ENCODE data around the gene SLC15A3. TPM values are rescaled to one million over a fixed set of nuclear protein-coding genes. Genes with fewer than 3 reads are reported as not detected.
A peak's percentile ranks its signal among the peaks of the same experiment; 100 is the strongest.

SLC15A3 gene
- total RNA-seq, 1 donor from 2014 or later: 20.8 TPM

DNA sequence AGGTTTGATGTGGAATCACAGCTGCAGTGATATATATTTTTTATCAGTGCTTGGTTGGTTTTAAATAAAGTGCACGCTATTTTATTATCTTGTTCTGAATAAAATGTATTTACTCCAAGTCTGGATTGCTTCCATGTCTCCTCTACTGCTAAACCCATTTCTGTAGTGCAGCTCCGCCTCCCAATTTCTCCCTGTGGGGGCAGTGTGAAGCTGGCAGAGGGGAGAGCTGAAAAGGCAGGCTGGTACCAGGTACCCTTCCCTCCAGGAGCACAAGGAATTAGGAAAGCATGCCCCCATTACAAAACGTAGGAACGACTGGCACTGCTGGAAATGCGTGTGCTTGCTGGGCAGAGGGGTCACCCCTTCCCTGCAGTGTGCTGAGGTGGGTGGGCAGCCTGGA is 28.6 kb downstream of the SLC15A3 start:
- intact Hi-C loops (cut with DNase I): loop anchor here (5.0 kb wide), 1 partner anchor 204 kb away; no protein-coding TSS in a partner anchor

DNA sequence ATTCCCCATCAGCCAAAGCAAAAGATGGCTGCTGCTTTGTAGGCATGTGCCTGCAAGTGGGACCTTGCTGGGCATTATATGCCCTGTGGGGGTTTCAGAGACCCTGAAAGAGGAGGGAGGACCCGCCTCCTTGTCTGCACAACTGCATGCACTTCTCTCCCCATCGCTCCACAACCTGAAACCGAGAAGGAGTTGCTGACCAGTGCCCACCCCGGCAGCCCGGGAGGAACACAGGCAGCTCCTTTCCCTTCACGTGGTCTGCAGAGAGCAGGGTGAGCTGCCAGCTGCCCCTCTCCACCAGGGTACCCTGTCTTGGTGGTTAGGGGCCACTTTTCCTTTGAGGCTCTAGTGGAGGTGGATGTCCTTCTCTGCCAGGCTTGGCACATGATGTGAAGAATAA is 29.1 kb downstream of the SLC15A3 start:
- ATAC-seq: no peak
- intact Hi-C loops (cut with DNase I): loop anchor here (5.0 kb wide), 1 partner anchor 204 kb away; no protein-coding TSS in a partner anchor
- DNase-seq (ENCODE audit: missing footprints): no peak

More for the DNA sequence above, 28.6 kb downstream of the SLC15A3 start:
- DNase-seq (ENCODE audit: missing footprints) (peak; percentile 13), ATAC-seq (no peak)

DNA sequence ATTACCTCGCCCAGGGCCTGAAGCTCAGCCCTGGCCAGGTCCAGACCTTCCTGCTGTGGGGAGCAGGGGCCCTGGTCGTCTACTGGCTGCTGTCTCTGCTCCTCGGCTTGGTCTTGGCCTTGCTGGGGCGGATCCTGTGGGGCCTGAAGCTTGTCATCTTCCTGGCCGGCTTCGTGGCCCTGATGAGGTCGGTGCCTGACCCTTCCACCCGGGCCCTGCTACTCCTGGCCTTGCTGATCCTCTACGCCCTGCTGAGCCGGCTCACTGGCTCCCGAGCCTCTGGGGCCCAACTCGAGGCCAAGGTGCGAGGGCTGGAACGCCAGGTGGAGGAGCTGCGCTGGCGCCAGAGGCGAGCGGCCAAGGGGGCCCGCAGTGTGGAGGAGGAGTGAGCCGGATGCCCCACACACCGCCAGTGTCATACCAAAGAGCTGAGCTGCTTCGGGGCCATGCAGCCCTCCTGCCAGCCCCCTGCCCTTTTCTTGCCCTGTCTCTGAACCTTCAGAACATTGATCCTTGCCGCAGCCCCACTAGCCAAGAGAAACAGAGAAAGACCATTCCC is 30.1 kb downstream of the SLC15A3 start:
- intact Hi-C loops (cut with DNase I): loop anchor here (5.0 kb wide), 1 partner anchor 205 kb away; no protein-coding TSS in a partner anchor
- ATAC-seq: no peak
- DNase-seq (ENCODE audit: missing footprints): peak; percentile 63

DNA sequence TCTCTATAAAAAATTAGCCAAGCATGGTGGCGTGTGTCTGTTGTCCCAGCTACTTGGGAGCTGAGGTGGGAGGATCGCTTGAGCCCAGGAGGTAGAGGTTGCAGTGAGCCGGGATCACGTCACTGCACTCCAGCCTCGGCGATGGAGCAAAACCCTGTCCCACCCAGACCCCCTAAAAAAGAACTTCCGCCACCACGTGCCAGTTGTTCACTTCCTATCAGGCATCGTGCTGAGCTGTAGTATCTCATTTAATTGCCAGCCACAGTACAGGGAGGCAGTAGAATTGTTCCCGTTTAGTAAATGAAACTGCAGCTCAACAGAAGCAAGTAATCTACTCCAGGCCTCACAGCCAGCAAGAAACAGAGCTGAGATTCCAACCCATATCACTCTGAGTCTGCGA is 30.7 kb downstream of the SLC15A3 start:
- no peak for DNase-seq (ENCODE audit: missing footprints)
- ATAC-seq: no peak
- intact Hi-C loops (cut with DNase I): loop anchor here (5.0 kb wide), 1 partner anchor 206 kb away; no protein-coding TSS in a partner anchor

DNA sequence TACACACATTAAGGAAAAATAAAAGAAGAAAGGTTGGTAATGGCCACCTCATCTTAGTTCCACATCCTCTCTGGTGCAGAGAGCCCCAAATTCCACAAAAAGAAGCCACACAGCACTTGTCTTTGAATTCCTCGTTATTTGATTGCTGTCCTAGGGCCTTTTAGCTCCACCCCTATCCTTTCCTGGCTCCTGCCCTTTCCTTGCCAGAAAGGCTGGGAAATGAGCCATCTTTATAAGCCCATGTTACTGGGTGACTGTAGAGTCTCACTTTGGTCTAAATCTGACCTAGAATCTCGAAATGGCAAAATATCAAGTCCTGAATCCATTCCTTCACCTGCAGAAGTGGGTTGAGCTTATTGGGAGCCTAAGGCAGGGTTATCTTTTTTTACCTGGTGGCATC is 32.0 kb downstream of the SLC15A3 start:
- no peak for ATAC-seq
- intact Hi-C loops (cut with DNase I): loop anchor here (5.0 kb wide), 2 partner anchors 32 to 207 kb away; partner anchors contain the start of gene SLC15A3

DNA sequence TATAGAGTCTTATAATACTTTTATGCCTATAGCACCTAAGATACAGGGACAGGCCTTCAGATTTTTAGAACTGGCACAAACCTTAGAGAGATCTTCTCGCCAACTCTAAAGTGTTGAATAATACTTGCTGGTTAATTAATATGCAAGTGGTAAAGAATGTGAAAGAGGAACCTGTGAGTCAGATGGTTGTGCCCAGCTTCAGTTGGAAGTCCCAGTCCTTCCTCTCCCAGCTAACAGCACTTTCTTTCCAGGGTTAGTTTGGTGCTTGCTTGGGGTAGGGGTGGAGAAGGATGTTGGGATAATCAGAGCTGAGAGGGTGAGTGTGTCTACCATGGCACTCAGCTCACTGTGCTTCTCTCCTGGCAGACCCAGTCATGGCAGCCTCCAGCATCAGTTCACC is 32.7 kb downstream of the SLC15A3 start:
- intact Hi-C loops (cut with DNase I): loop anchor here (5.0 kb wide), 1 partner anchor 33 kb away; the partner anchor contains the start of gene SLC15A3
- no peak for ATAC-seq
- no peak for DNase-seq (ENCODE audit: missing footprints)

More for the DNA sequence above, 32.0 kb downstream of the SLC15A3 start:
- no peak for DNase-seq (ENCODE audit: missing footprints)

DNA sequence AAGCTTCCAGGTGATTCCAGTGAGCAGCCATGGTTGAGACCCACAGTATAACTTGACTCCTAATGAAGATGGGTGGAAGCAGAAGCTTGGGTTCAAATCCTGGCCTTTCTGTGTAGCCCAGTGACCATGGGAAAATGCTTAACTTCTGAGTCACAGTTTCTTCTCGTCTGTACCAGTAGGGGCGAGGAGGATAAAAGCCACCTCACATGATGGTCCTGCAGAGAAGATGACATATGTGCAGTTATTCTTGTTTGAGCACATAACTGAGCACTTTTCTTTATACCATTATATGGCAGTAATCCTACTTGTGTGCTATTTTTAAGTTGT is 33.1 kb downstream of the SLC15A3 start:
- DNase-seq (ENCODE audit: missing footprints) (no peak), ATAC-seq (no peak)
- intact Hi-C loops (cut with DNase I): loop anchor here (5.0 kb wide), 1 partner anchor 33 kb away; the partner anchor contains the start of gene SLC15A3

DNA sequence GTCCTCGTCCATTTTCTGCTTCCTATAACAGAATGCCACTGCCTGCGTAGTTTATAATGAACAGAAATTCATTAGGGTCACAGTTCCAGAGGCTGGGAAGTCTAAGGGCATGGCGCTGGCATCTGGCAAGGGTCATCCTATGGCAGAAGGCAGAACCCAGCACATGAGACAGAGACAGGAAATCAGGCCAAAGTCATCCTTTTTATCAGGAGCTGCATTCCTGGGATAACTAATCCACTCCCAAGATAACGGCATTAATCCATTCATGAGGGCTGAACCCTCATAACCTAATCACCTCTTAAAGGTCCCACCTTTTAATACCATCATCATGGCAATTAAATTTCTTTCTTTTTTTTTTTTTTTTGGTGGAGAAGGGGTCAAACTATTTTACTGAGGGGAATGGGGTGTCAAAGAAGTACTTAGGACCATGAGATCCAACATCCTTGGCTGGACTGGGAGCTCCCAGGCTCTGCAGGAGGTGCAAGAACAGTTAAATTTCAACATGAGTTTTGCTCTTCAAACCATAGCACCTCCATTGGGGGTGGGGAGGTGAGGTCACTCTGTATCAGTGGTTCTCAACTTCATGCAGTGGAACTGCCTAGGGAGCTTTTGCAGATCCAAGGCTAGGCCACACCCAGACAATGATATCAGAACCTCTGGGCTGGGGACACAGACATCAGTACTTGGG is 33.6 kb downstream of the SLC15A3 start:
- intact Hi-C loops (cut with DNase I): loop anchor here (5.0 kb wide), 1 partner anchor 34 kb away; the partner anchor contains the start of gene SLC15A3
- ATAC-seq (no peak), DNase-seq (ENCODE audit: missing footprints) (peak; percentile 5)

DNA sequence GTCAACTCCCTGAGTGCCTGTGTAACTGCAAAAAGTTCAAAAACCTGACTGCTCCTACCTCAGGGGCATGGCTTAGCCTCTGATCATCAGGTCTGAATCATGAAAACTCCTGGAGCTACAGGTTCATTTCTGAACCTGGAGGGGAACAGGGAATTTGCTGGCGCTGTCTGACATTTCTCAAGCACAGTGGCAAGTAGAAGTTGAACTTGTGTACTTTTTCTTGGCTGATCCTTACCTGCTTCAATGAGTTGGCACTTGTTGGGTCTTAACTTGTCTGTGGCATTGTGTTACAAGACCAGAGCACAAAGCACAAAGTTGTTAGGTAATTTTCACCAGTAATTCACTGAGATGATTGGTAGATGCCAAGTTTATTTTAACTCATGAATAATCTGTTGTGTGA is 34.7 kb downstream of the SLC15A3 start:
- intact Hi-C loops (cut with DNase I): loop anchor here (5.0 kb wide), 1 partner anchor 35 kb away; the partner anchor contains the start of gene SLC15A3
- DNase-seq (ENCODE audit: missing footprints): no peak
- no peak for ATAC-seq

DNA sequence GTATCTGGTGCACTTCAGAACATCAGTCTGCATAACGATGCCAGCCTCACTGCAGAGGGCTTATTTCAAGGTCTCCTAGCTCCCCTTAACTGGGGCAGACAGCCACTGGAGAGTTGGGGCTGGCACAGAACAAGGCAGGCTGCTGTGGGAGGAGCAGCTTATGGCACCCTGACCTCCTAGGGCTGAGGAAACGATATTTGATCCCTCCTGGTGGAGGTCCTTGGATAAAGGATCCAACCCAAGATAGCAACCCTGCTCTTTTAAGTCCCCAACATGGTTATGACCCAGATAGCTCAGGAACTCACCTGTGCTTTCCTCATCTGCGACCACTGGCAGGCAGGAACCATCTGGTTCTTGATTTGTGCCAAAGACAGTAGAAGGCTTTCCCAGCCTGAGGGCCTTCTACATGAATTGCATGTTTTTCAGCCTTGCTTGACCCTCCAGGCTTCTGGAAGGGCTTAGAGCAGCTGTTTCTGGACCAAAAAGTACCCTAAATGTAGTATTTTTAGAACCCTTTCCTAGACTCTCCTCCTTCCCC is 35.2 kb downstream of the SLC15A3 start:
- intact Hi-C loops (cut with DNase I): loop anchor here (5.0 kb wide), 1 partner anchor 36 kb away; the partner anchor contains the start of gene SLC15A3
- DNase-seq (ENCODE audit: missing footprints) (no peak), ATAC-seq (no peak)

DNA sequence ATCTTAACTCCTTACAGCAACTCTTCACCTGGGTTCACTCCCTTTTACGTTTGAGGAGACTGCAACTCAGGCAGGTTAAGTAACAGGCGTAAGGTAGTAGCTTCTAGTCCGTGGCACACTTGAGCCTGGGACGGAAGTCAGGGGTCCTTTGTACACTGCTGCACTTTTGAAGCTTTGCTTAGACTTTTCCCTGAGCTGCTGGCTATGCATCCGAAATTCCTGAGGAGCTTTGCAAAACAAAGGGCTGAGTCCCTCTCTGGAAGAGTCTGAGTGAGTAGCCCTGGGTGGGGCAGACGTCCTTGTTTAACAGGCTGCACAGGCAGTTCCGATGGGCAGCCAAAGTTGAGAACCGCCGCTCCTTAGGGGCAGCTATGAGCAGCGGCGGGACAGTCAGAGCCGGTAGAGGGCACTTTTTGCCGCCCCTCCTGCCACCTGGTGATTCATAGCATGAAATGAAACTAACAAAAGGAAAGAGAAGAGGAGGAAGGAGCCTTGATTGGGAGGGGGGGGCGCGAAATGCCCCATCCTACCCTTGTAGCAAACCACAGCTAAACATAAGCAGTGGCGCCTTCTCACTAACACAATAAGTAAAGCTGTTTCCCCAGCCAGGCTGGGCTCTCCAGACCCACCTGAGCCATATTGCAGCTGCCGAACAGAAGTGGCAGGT is 36.6 kb downstream of the SLC15A3 start:
- intact Hi-C loops (cut with DNase I): loop anchor here (5.0 kb wide), 1 partner anchor 37 kb away; the partner anchor contains the start of gene SLC15A3
- peak; percentile 77 for DNase-seq (ENCODE audit: missing footprints)
- peak; percentile 32 for ATAC-seq

DNA sequence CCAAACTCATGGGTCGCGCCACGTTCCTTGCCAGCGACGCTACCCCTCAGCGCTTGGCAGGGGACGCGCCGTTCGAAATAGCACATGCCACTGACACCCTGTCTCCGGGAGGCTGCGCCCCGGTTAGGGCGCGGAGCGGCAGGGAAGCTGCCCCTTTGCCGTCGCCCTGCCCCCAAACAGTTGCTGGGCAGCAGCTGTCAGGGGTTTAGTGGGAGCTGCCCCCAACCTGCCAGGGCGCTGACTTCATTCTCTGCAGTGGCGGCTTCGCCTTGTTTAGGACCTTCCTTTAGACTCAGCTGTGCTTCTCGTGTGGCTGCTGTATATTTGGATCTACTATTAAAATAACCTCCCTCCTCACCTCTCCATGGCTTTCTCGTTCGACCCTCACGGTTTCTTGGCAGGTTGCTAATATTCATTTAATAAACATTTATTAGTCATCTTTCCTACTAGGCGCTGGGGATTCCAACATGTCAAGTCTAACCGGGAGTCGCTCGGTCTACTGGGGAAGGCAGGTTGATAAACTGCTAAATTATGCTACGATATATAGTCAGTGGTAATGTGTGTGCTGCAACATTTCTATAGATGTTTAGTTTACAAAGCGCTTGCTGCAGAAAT is 37.2 kb downstream of the SLC15A3 start:
- peak; percentile 71 for DNase-seq (ENCODE audit: missing footprints)
- intact Hi-C loops (cut with DNase I): loop anchor here (5.0 kb wide), 1 partner anchor 38 kb away; the partner anchor contains the start of gene SLC15A3
- peak; percentile 52 for ATAC-seq

DNA sequence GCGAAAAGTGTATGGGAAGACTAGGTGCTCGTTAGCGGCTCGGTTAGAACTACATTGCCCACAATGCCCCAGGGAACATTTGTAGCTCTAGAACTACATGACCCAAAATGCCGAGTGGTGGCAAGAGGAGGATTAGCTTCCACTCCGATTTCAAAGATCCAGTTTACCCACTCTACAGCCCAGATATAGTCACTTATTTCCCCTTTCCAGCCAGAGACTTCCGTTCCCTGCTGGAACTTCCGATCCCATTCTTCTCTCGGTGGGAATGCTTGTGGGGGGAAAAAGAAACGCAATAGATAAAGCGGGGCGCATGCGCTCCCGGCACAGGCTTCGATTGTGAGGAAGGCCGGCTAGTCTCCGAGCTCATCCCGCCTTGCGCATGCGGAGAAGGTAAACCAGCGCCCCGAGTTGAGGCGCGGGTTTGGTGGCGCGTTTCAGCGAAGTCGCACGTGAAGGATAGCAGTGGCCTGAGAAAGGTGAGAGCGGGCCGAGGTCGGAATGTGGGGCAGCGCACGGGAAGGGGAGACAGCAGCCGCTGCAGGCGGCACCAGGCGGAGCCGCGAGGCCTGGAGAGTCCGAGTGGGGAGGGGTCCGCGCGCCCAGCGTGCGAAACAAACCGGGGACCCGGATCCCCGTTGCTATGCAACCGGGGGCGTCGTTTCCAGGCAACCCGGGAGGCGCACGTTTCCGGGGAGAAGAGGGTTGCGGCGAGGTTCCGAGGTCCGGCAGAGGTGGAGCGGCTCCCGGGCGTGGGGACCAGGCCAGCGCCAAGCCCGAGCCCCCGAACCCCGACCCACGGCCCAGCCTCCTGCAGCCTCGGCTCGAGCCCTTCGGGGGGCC is 38.0 kb downstream of the SLC15A3 start, which contains the start of gene TMEM109:
Gene TMEM109 (plus strand): TSS at position 366 of the 840 bp plus-strand sequence. CDS start 5,536 bp downstream, outside the sequence.
- intact Hi-C loops (cut with DNase I): no loop called here
- ATAC-seq: peak; percentile 87
- DNase-seq (ENCODE audit: missing footprints): peak; percentile 95

DNA sequence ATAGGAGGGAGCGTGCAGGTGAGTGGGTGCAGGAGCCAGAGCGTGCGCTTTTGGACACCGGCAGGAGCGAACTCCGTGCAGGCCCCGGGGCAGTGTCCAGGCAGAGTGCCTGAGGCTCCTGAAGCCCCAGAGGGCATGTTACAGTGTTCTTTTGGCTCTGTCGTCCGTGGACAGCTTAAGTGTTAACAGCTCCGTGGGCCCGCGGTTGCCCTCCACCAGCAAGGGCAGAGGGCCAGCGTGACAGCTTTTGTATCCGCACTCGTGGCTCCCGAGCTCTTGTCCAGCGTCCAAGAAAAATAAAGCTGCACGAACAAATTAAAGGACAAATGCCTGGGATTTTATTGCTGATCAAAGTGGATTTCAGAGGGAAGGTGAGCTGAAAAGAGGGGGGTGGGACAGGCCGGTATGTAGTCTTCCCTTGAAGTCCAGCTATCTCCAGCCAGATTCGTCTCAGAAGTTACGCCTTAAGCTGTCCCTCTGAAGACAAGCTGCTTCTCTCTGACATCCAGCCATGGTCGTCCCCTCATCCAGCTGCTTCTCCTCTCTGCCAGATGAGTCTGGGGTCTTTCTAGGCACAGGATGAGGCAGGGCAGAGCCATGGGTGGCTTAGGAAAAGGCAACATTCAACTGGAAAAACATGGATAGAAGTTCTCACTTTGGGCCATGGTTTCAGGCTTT is 39.0 kb downstream of the SLC15A3 start:
- peak; percentile 64 for DNase-seq (ENCODE audit: missing footprints)
- intact Hi-C loops (cut with DNase I): no loop called here
- no peak for ATAC-seq

DNA sequence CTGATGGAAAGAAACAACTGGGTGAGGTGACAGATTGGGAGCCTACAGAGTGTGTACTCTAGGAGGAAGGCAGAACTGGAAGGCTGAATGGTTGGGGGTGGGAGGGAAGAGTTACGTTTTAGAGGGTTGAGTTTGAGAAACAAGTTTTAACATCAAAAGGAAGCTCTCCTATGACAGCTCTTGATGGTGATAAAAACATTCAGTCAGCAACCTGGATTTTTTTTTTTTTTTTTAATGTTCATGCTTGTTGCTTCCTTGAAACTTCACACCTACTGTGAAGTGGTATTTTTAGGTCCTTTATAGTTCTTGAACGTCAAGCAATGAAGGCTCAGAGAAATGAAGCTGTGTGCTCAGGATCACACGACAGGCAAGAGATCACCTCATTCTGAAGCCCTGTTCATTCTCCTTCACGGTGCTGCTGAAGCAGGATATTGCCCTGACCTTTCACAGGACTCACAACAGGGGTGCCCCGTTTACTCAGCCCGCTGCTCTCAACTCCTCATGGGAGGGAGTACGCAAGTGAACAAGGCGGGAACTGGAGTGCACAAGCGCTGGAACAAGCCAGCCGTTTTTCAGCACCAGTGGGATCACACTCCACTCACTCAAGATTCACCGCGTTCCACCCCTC is 39.6 kb downstream of the SLC15A3 start:
- intact Hi-C loops (cut with DNase I): no loop called here
- no peak for ATAC-seq
- DNase-seq (ENCODE audit: missing footprints): no peak

DNA sequence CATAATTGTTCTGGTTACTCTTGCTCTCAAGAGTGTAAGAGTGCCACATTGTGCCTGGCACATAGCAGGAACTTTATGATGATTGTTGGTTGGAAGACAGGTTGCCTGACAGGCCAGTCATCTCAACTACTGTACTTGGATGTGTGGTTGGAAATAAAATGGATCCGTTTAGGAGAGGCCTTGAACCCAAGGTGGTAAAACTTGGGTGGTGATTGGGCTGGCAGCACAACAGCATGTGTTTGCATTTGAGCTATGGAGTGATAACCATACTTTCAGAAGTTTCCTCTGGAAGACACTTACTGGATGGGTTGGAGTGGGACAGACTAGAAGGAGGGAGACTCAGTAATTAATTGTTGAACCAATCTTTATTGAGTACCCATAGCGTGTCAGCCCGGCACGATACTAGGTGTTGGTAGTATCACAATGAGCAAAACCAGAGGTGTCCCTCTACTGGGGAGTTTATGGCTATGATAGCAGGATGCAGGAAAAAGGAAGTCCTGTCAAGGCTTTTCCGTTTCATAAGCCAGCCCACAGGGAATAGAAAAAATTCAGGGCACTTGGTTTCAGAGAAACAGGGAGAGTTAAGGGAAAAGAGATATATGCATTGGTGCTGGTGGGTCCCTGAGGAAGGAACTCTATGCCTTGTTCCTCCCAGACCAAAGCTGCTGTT is 41.1 kb downstream of the SLC15A3 start:
- DNase-seq (ENCODE audit: missing footprints) (peak; percentile 43), ATAC-seq (no peak)
- intact Hi-C loops (cut with DNase I): no loop called here
